SH-SY5Y (cell line): Measurements from ENCODE around the gene C1QBP.

ENCODE experiments used
- GATA2 ChIP-seq: IDR thresholded peaks from 2 replicates; pipeline ENCODE4 v1.6.1; 2011; ENCODE audit warnings: mild to moderate bottlenecking, low read depth, low read length
- GATA3 ChIP-seq: IDR thresholded peaks from 2 replicates; pipeline ENCODE4 v1.6.1; 2011; ENCODE audit warnings: low read depth, mild to moderate bottlenecking, low read length, moderate library complexity

- TF ChIP-seq GATA2 (no peak), GATA3 (no peak)
Observed at GRCh38 chr17:5438716-5439445, at the start of gene C1QBP.
